Dedifferentiated amniotic fluid mesenchymal stem cell (primary cell): ENCODE results near the gene SKIC2.
A peak's percentile ranks its signal among the peaks of the same experiment; 100 is the strongest.

Source experiments
- DNase-seq: peaks from one replicate; pipeline ENCODE4 v3.0.0-alpha.2; 2016; ENCODE audit errors: extremely low spot score

The SKIC2 gene

DNA sequence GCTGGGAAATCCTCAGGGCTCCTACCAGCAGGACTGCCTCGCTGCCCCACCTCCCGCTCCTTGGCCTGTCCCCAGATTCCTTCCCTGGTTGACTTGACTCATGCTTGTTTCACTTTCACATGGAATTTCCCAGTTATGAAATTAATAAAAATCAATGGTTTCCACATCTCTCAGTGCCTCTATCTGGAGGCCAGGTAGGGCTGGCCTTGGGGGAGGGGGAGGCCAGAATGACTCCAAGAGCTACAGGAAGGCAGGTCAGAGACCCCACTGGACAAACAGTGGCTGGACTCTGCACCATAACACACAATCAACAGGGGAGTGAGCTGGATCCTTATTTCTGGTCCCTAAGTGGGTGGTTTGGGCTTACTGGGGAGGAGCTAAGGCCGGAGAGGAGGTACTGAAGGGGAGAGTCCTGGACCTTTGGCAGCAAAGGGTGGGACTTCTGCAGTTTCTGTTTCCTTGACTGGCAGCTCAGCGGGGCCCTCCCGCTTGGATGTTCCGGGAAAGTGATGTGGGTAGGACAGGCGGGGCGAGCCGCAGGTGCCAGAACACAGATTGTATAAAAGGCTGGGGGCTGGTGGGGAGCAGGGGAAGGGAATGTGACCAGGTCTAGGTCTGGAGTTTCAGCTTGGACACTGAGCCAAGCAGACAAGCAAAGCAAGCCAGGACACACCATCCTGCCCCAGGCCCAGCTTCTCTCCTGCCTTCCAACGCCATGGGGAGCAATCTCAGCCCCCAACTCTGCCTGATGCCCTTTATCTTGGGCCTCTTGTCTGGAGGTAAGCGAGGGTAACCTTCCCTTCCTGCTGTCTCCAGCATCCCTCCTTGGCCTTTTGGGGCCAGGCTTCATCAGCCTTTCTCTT is 13.2 kb upstream of the SKIC2 start, which contains the start of gene CFB:
TSS of gene CFB (plus strand) at position 589 of the 863 bp plus-strand sequence. CDS start at position 716, 127 bp downstream.
- peak; percentile 81 for DNase-seq

DNA sequence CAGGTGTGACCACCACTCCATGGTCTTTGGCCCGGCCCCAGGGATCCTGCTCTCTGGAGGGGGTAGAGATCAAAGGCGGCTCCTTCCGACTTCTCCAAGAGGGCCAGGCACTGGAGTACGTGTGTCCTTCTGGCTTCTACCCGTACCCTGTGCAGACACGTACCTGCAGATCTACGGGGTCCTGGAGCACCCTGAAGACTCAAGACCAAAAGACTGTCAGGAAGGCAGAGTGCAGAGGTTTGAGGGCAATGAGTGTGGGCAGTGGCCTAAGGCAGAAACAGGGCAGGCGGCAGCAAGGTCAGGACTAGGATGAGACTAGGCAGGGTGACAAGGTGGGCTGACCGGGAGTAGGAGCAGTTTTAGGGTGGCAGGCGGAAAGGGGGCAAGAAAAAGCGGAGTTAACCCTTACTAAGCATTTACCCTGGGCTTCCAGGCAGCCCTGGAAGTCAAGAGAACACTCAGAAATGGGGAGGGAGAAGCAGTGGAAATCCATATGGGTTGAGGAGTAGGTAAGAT is 12.5 kb upstream of the SKIC2 start:
- DNase-seq, result no peak

DNA sequence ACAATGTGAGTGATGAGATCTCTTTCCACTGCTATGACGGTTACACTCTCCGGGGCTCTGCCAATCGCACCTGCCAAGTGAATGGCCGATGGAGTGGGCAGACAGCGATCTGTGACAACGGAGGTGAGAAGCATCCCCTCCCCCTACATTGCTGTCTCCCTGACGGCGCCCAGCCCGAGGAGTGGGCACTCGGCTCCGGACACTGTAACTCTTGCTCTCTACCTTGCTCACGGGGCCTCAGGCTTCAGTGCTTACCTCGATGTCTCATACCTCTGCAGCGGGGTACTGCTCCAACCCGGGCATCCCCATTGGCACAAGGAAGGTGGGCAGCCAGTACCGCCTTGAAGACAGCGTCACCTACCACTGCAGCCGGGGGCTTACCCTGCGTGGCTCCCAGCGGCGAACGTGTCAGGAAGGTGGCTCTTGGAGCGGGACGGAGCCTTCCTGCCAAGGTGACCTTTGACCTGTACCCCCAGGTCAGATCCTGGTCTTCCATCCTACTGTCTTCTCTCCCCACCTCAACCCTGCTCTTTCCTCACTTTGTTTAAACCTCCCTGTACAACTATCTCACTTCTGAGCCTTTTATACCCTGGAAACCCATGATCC is 11.8 kb upstream of the SKIC2 start:
- DNase-seq, result no peak

DNA sequence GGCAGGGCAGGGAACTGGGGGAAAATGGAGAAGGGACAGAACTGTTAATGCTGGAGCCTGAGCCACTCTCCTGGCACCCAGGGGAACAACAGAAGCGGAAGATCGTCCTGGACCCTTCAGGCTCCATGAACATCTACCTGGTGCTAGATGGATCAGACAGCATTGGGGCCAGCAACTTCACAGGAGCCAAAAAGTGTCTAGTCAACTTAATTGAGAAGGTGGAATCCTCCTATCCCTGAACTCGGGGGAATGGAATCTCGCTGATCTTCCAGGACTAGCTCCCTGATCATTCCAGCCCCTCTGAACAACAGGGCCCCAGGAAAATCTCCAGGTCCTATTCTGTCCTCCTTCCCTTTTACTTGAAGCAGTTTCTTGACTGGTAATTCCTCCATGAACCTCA is 11.1 kb upstream of the SKIC2 start:
- no peak for DNase-seq

DNA sequence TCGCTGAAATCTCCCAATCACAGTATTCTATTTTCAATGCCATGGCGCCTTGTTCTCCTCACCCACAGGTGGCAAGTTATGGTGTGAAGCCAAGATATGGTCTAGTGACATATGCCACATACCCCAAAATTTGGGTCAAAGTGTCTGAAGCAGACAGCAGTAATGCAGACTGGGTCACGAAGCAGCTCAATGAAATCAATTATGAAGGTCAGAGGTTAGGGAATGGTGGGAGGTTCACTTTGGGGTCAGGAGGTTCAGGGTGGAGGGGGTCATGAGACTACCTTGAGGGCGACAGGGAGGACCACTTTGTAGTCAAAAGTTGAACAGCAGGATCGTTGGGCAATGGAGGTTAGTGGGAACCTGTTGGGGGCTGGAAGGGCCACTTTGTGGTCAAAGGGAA is 10.7 kb upstream of the SKIC2 start:
- DNase-seq, result no peak

DNA sequence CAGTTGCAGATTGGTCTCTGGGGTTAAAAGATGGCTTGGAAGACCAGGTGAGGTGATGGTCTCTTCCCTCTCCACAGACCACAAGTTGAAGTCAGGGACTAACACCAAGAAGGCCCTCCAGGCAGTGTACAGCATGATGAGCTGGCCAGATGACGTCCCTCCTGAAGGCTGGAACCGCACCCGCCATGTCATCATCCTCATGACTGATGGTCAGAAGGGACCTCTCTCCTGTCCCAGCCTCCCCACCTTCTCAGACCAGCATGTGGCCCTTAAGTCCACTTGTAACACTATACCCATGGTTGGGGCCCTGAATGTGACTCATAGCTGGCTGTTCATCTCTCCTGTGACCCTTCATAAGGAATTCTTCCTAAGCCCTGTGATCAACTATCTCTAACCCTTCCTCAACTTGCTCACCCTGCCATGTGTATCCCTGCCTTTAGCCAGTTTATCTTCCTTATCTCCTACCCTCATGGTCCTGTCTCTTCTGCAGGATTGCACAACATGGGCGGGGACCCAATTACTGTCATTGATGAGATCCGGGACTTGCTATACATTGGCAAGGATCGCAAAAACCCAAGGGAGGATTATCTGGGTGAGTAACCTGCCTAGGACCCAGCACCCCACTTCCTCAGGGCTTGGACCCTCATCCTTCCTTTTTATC is 10.1 kb upstream of the SKIC2 start:
- DNase-seq, result no peak

DNA sequence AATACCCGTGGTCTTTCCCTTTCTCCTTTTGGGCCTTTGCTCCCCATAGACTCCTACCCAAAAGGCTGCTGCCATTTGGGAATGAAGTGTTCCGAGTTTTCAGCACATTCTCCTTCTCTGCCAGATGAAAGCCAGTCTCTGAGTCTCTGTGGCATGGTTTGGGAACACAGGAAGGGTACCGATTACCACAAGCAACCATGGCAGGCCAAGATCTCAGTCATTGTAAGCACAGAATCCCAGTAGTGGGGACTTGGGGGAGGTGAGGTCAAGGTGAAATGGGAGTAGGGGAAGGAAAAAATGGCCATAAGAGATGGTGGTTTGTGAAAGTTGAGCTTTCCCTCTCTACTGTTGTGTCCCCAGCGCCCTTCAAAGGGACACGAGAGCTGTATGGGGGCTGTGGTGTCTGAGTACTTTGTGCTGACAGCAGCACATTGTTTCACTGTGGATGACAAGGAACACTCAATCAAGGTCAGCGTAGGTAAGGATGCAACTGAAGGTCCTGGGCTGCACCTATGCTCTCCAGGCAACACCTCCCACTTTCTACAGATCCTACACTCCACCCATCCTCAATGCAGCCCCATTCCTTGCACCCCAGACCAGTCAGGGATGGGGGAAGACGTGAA is 8.9 kb upstream of the SKIC2 start:
- no peak for DNase-seq

DNA sequence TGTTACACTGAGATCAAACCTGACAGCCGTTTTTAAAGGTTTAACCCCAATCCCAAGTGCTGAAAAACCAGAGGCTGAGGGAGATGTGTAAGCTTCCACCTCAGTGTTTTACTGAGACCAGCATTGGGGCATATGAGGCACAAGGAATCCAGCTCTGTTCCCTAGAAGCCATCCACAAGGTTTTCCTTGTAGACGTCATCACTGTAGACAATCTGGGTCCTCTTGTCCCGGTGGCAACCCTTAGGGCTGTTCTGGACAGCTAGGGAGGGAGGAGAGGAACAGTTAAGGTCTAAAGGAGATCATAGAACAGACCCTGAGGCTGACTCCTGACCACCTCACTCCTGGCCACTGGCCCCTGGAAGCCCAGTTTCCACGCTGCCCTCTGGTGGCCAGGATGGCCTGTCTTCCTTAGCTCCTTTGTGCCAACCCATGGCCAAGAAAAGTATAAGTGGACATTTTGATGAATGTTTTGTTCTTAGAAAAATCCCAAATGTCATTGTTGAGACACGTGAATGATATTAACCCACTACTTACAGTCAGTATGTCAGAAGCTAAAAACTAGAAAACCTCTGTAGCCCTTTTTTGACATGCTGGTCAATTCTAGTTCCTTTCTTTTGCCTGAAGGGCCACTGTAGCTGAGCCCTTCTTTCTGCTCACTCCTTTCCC is 6.7 kb upstream of the SKIC2 start:
- peak; percentile 56 for DNase-seq

DNA sequence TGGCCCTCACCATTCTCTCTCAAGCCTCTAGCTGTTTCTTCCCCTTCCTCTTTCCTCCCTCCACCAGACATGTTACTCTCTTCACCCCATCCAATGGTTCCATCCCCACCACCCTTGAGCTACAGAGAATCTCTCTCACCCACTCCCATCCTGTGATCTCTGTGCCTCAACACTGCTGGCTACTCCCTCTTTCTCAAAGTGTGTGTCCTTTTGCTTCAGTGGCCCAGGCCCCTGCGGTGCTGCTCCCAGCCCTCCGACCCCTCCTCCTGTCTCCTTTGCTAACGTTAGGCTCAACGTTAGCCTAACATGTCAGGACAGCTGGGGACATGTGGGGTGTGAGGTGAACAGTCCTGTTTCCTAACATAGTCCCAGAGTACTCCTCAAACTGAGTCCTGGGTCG is 6.1 kb upstream of the SKIC2 start:
- DNase-seq, result no peak

DNA sequence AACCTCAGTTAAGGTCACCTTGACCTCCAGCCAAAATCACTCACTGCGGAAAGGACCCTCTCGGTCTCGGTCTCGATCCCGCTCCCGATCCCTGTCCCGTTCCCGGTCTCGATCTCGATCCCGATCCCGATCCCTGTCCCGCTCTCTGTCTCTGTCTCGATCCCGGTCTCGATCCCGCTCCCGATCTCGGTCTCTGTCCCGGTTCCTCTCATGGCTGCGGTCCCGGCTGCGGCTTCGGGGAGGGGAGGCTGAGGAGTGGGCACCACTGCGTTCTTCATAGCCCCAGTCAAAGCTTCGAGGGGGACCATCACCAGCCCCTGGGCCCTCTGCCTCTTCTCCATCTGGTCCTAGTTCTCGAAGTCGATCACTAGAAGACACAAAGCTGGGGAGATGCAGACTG is 4.5 kb upstream of the SKIC2 start:
- DNase-seq, result no peak

DNA sequence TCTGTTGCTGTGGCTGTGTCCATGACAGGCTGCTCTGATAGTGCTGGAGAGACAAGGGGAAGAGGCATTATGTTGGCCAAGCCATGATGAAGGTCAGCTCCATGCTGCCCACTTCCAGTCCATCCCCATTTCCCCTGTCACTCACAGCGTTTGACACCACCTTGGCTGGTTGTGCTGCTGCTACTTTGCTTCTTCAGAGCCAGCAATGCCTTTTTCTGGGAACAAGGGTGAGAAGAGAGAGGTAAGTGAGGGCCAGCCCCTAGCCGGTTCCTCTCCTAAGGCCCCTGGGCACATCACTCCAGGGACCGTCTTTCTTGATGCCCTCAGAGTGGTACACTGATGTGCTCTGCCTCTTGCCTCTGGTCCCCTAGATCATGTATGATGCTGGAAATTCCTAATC is 2.2 kb upstream of the SKIC2 start:
- DNase-seq, result no peak

DNA sequence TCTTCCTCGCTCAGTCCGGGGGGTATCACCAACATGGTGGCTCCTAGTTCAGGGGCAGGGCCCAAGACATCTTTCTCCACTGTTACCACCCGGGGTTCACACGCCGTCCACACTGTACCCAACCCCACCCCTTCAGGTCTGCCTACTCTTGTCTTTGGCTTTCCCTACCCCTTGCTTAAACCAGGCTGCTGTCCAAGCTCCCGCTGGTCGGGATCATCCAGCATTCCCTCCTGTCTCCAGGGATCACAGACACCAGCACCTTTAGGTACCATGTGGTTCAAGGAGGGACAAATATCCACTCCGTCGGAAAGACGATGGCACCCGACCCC is 599 bp upstream of the SKIC2 start:
- no peak for DNase-seq

DNA sequence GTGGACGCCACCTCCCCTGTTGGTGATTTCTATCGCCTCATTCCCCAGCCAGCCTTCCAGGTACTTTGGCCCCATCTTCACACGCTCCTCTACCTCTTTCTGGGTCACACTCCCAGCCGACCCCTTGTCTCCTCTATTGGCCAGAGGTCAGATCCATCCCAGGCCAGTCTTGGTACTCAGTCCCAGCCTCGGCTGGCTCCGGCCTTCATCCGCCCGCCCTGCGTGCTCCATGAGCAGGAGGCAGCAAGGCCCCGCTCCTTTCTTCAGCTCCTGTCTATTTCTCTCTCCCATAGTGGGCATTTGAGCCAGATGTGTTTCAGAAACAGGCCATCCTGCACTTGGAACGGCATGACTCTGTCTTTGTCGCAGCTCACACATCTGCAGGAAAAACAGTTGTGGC is 2.6 kb downstream of the SKIC2 start:
- DNase-seq, result no peak

DNA sequence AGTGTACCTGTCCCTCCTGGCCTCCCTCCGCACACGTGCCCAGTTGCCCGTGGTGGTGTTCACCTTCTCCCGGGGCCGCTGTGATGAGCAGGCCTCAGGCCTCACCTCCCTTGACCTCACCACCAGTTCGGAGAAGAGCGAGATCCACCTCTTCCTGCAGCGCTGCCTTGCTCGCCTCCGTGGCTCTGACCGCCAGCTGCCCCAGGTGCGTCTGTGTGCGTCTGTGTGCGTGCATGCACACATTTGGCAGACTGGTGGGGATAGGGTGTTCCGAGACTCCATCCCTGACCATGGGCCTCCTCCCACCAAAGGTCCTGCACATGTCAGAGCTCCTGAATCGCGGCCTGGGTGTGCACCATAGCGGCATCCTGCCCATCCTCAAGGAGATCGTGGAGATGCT is 4.9 kb downstream of the SKIC2 start:
- DNase-seq, result no peak

DNA sequence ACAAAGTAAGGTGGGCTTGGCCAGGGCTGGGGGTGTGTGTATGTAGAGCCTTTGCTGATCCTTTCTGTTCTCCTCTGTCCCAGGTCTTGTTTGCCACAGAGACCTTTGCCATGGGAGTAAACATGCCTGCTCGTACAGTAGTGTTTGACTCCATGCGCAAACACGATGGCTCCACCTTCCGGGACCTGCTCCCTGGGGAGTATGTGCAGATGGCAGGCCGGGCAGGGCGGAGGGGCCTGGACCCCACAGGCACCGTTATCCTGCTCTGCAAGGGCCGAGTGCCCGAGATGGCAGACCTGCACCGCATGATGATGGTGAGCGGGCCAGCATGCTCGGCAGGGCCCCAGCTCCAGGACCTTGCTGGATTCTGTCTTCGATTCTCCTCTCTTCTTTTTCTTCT is 6.7 kb downstream of the SKIC2 start:
- no peak for DNase-seq

DNA sequence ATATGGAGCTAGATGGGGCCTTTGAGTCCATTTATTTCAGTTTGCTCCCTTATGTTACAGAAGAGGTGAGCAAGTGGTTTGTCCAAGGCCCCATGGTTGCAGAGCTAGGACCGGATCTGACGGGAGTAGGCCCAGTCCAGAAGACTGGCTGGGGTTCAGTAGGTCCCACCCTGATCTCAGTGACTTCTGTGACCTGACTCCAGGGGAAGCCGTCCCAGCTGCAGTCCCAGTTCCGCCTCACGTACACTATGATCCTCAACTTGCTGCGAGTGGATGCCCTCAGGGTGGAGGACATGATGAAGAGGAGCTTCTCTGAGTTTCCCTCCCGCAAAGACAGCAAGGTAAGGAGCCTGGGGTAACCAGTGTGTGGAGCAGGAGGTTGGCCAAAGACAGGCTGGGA is 7.5 kb downstream of the SKIC2 start:
- no peak for DNase-seq

DNA sequence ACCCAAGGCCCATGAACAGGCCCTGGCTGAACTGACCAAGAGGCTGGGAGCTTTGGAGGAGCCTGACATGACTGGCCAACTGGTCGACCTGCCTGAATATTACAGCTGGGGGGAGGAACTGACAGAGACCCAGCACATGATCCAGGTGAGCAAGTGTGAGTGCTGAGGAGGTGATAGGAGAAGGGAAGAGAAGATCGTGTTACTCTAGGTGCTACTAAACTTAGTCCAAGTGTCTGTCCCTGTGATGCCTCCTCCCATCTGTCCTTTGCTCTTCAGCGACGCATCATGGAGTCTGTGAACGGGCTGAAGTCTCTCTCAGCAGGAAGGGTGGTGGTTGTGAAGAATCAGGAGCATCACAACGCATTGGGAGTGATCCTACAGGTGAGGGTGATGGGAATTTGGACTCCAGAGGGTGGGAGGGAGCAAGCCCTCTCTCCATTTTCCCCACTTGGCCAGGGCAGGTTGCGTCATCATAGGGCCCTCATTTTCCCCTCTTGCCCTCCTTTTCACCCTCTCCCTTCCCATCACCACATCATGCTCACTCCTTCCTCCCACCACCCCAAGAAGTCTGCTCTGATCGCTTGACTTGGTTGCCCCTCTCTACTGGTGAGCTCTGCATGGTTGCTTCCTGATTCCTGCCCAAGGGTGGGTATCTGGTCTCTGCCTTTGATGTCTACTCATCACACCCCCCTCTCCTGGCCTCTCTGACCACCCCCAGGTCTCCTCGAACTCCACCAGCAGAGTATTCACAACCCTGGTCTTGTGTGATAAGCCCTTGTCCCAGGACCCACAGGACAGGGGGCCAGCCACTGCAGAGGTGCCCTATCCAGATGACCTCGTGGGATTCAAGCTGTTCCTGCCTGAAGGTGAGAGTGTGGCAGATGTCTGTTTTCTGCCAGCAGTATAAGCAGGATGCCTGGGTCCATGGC is 8.3 kb downstream of the SKIC2 start:
- no peak for DNase-seq

DNA sequence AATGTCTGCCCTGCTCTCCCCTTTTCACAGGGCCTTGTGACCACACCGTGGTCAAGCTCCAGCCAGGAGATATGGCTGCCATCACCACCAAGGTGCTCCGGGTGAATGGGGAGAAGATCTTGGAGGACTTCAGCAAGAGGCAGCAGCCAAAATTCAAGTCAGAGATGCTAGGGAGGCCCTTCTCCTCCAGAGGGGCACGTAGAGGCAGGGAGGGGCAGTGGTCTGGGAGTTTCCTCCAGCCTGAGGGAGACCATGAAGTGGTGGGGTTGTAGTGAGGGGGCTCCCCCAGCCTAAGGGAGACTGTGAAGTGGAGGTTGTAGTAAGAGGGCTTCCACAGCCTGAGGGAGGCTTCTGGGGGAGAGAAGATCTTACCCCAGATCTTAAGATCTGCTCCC is 8.9 kb downstream of the SKIC2 start:
- no peak for DNase-seq

DNA sequence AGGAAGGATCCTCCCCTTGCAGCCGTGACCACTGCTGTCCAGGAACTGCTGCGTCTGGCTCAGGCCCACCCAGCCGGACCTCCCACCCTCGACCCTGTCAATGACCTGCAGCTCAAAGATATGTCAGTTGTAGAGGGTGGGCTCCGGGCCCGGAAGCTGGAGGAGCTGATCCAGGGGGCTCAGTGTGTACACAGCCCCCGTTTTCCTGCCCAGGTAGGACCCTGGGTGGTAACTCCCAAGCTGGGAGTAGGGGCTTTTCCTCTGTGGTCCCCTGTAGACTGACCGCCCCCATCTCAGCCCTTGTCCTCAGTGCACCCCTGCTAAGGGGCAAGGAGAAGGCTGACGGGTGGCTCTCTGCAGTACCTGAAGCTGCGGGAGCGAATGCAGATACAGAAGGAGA is 9.4 kb downstream of the SKIC2 start:
- no peak for DNase-seq

DNA sequence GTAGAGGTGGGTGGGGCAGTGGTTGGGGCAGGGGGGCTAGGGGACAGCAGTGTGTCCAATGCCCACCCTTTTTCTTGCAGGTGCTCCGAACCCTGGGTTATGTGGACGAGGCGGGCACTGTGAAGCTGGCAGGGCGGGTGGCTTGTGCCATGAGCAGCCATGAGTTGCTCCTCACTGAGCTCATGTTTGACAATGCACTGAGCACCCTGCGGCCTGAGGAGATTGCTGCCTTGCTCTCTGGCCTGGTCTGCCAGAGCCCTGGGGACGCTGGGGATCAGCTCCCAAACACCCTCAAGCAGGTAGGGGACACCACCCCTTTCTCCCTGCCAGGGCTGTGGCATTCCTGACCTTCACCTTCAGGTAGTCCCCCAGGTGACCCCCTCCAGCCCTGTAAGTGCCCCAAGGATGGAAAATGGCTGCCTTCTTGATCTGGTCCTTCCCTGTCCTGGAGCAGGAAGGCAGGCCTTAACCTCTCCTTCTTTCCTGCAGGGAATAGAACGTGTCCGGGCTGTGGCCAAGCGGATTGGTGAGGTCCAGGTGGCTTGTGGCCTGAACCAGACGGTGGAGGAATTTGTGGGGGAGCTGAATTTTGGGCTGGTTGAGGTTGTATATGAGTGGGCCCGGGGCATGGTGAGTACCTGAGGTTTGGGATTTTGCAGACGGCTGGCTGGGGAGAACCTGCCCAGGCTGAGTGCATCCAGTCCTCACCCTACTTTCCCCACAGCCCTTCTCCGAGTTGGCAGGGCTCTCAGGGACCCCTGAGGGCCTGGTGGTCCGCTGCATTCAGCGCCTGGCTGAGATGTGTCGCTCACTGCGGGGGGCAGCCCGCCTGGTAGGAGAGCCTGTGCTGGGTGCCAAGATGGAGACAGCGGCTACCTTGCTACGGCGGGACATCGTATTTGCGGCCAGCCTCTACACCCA is 10.1 kb downstream of the SKIC2 start:
- no peak for DNase-seq
